ENCODE data around the gene CDK2AP2. TPM values are rescaled to one million over a fixed set of nuclear protein-coding genes. Genes with fewer than 3 reads are reported as not detected.

Gene CDK2AP2
- total and polyA plus RNA-seq, 2 of the 8 experiments (the other 6 are each of a cell fraction or from before 2014, with no cell fraction given): 49.6 to 65.1 TPM

DNA sequence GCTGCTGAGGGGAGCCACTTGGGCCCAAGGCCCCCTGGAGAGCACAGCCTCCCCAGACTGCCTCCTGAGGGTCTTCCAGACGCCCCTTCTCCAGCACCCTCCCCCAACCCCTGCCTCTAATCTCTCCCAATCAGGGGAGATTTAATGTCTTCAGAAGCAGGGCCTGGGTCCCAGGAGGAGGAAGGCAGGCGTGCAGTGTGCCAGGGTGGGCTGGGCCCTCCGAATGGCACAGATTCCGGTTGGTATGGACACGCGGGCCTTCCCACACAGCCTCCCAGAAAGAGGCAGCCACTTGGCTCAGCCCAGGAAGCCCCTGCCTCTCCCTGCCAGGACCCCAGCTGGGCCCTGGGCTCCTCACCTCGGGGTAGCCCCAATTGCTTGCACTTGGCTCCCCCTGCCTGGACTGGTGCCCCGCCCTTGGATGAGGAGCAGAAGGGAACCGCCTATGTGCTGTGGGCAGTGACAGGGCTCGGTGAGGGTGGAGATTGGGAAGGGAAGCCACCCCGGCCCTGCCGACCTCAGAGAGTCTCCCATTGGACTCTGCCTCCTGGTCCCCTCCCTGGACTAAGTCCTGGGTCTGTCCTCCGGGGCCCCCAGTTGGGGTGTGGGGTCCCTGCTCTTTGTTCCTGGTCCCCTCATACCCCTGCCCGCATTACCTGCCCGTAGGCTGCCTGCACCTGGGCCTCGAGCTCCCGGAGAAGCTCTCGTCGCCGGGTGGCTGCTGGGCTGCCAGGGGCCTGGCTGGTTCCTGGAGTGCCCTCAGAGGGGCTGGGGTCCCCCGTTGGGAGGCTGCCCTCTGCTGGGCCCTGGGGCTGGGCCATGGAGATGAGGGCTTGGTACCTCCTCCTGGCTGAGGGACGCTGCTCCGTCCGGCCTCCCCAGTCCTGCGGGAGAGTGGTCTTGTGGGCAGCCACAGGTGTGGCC lies 15.9 kb upstream of the CDK2AP2 start:
- no peak overlapping the region for H3K18ac ChIP-seq (ENCODE audit: extremely low read depth, low read length)
- TF ChIP-seq HDAC6 (IDR thresholded peaks at IDR 0.05; ENCODE audit: low read depth, low read length): no peak
- no peak for TF ChIP-seq CHD1 (IDR thresholded peaks at IDR 0.05; ENCODE audit: low read depth, low read length)
- TF ChIP-seq FOSL1 (IDR thresholded peaks at IDR 0.05; ENCODE audit: insufficient read depth, low read depth, low read length): no peak
- TF ChIP-seq CTBP2 (IDR thresholded peaks at IDR 0.05; ENCODE audit: borderline replicate concordance, insufficient read depth, insufficient read length, low read length): no peak
- TF ChIP-seq, protein P1, sequence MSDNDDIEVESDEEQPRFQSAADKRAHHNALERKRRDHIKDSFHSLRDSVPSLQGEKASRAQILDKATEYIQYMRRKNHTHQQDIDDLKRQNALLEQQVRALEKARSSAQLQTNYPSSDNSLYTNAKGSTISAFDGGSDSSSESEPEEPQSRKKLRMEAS (IDR thresholded peaks at IDR 0.05): no peak
- no peak for TF ChIP-seq TEAD4 (IDR thresholded peaks at IDR 0.05; ENCODE audit: low read depth, low read length)
- no peak for TF ChIP-seq NRF1 (IDR thresholded peaks at IDR 0.05; ENCODE audit: low read depth, low read length)
- no peak for TF ChIP-seq CBX8 (IDR thresholded peaks at IDR 0.05; ENCODE audit: borderline replicate concordance, low read depth, low read length)
- no peak for TF ChIP-seq HDAC2 (IDR thresholded peaks at IDR 0.05; ENCODE audit: borderline replicate concordance in 1 of 2, low read depth in 2 of 2, low read length in 2 of 2)
- no peak for TF ChIP-seq BRCA1 (IDR thresholded peaks at IDR 0.05; ENCODE audit: low read depth, low read length)

More for the DNA sequence above, 15.9 kb upstream of the CDK2AP2 start:
- Histone ChIP-seq H3K27ac (ENCODE audit: low read depth, low read length) (no peak overlapping the region), H2BK120ac (replicated peaks; ENCODE audit: low read depth, low read length) (no peak overlapping the region), H4K20me1 (replicated peaks in 1 of 2; ENCODE audit: control insufficient read depth in 1 of 2, insufficient read depth in 2 of 2, low read length in 2 of 2) (no peaks in the 10 kb centered on the region), H3K4ac (replicated peaks; ENCODE audit: insufficient read length, low read depth, low read length) (no peak overlapping the region), H2BK5ac (ENCODE audit: low read depth, low read length) (no peak overlapping the region), H3K4me3 (ENCODE audit: extremely low read depth in 1 of 4, insufficient read depth in 2 of 4, low read depth in 3 of 4, low read length in 4 of 4) (no peak overlapping the region), H3K23me2 (ENCODE audit: low read depth, low read length) (peaks cover 7% of the 10 kb centered on the region; the same call in 1 of the 2 replicates), H3K14ac (ENCODE audit: insufficient read length) (no peak overlapping the region), H3K36me3 (ENCODE audit: control insufficient read depth in 2 of 4, insufficient read depth in 4 of 4, low read length in 3 of 4) (no peaks in the 10 kb centered on the region), H4K91ac (replicated peaks; ENCODE audit: insufficient read length, low read length) (no peak overlapping the region), H3K9me3 (ENCODE audit: insufficient read depth in 2 of 2, low read depth in 1 of 2, low read length in 1 of 2) (peaks cover 0 to 3% of the 10 kb centered on the region in 2 experiments; a peak in 1 of 4 replicates), H4K8ac (ENCODE audit: extremely low read depth, insufficient read depth, low read length) (no peak overlapping the region; the same call in none of the 2 replicates), H2AFZ (ENCODE audit: low read length) (no peak overlapping the region), H3K79me2 (ENCODE audit: control insufficient read depth in 1 of 2, insufficient read depth in 2 of 2, low read length in 2 of 2) (no peaks in the 10 kb centered on the region), H2BK15ac (ENCODE audit: low read length) (no peak overlapping the region), H2BK12ac (ENCODE audit: low read depth, low read length) (no peak overlapping the region), H3K4me1 (replicated peaks in 1 of 4; ENCODE audit: control insufficient read depth in 3 of 4, insufficient read depth in 4 of 4, low read length in 3 of 4) (no peaks in the 10 kb centered on the region), H3K27me3 (replicated peaks in 1 of 4; ENCODE audit: control insufficient read depth in 3 of 4, extremely low read depth in 1 of 4, insufficient read depth in 3 of 4, low read length in 3 of 4) (no peaks in the 10 kb centered on the region), H2BK20ac (ENCODE audit: low read length) (no peak overlapping the region), H2AK5ac (ENCODE audit: low read depth, low read length) (no peak overlapping the region), H3K9ac (replicated peaks in 1 of 4; ENCODE audit: extremely low read depth in 1 of 4, low read depth in 3 of 4, low read length in 3 of 4) (no peak overlapping the region), H3K56ac (replicated peaks; ENCODE audit: insufficient read length, low read depth, low read length) (no peak overlapping the region), H3K23ac (ENCODE audit: insufficient read length) (no peak overlapping the region), H3K4me2 (ENCODE audit: insufficient read depth in 1 of 2, low read depth in 2 of 2, low read length in 2 of 2) (no peak overlapping the region), H3K79me1 (ENCODE audit: low read depth, low read length) (no peaks in the 10 kb centered on the region), H4K5ac (ENCODE audit: insufficient read length, low read depth, low read length) (no peak overlapping the region)
- POLR2A ChIA-PET (ENCODE audit: partially characterized antibody): no interaction called here
- FAIRE-seq (no peak), DNase-seq (ENCODE audit: low read depth in 1 of 2, low spot score in 2 of 2) (no peak)
- CTCF ChIA-PET (ENCODE audit: partially characterized antibody): interaction anchor here (1.0 to 1.2 kb wide), 3 partner anchors 46 to 106 kb away, joined by 3 to 4 read pairs (median 3); partner anchors contain the start of gene NUDT8
- WGBS, 2 experiments (ENCODE audit: extremely low coverage in 1 of 2, insufficient coverage in 1 of 2, insufficient read length in 1 of 2, insufficient replicate concordance in 2 of 2, low coverage in 1 of 2, low lambda C conversion rate in 2 of 2, missing lambda C conversion rate in 1 of 2): 90% methylated on average over 18 of the region's 25 CpGs; no CpG with 5 or more reads in 1 of the 2 experiments
